Activated CD8-positive, alpha-beta T cell treated with anti-CD3 and anti-CD28 coated beads for 36 hours (primary cell): Measurements from ENCODE around the gene CERS6. TPM values are rescaled to one million over a fixed set of nuclear protein-coding genes. Genes with fewer than 3 reads are reported as not detected.
A peak's percentile ranks its signal among the peaks of the same experiment; 100 is the strongest.

Experiments used
- ATAC-seq: fragments of 200-7000 bp; cut with Tn5 transposase; one replicate; pipeline ENCODE4 v1.10.0; 2021; ENCODE audit warnings: mild to moderate bottlenecking, moderate library complexity
- CTCF ChIA-PET: fragments of 350-600 bp; sonication (Branson Sonifier 250); formaldehyde crosslinking; loops from one replicate; lab custom pipeline; 2021; ENCODE audit warnings: antibody characterized with exemption; lab: Charles Lee
- POLR2A ChIA-PET: fragments of 350-600 bp; sonication (Branson Sonifier 250); formaldehyde crosslinking; loops from one replicate; lab custom pipeline; 2021; ENCODE audit warnings: antibody characterized with exemption; lab: Charles Lee
- DNase-seq: peaks from one replicate; pipeline ENCODE4 v3.0.0-alpha.2; 2020
- H3K27ac Mint-ChIP-seq: one replicate; pipeline ENCODE4 v1.8.0; 2021; ENCODE audit warnings: mild to moderate bottlenecking, mixed read lengths
- H3K27me3 Mint-ChIP-seq: one replicate; pipeline ENCODE4 v1.8.0; 2021; ENCODE audit warnings: mixed read lengths
- H3K36me3 Mint-ChIP-seq: one replicate; pipeline ENCODE4 v1.8.0; 2021; ENCODE audit warnings: low read depth, mixed read lengths
- H3K4me1 Mint-ChIP-seq: one replicate; pipeline ENCODE4 v1.8.0; 2021; ENCODE audit warnings: low read depth, mixed read lengths
- H3K4me3 Mint-ChIP-seq: one replicate; pipeline ENCODE4 v1.8.0; 2021; ENCODE audit warnings: mild to moderate bottlenecking, moderate library complexity, mixed read lengths
- H3K9me3 Mint-ChIP-seq: one replicate; pipeline ENCODE4 v1.8.0; 2021; ENCODE audit warnings: mixed read lengths
- CTCF ChIP-seq: fragments of 200-600 bp; IDR thresholded peaks from one replicate; pipeline ENCODE4 v1.8.0; 2022; ENCODE audit warnings: antibody characterized with exemption, mild to moderate bottlenecking
- intact Hi-C: fragments of 100-400 bp; cut with micrococcal nuclease; formaldehyde crosslinking; loops from one replicate; pipeline ENCODE4 v1.10.0; 2022
- total RNA-seq, 2 experiments: library from RNA; stranded (reverse); gene quantifications; one replicate each; pipeline ENCODE4 v1.2.3, GENCODE V29; 2021

CERS6 gene
- total RNA-seq, 2 experiments from 2014 or later, result 15.4 to 16.1 TPM

GRCh38 chr2:168602846-168603401, 146.9 kb downstream of the CERS6 start:
- ATAC-seq (no peak), DNase-seq (no peak)
- Mint-ChIP-seq H3K27ac (no peak overlapping the region), H3K4me1 (peaks cover 19% of the 10 kb centered on the region), H3K36me3 (peaks cover 23% of the 10 kb centered on the region), H3K4me3 (no peak overlapping the region), H3K9me3 (peaks cover 15% of the 10 kb centered on the region), H3K27me3 (no peaks in the 10 kb centered on the region)
- CTCF ChIA-PET, result no interaction called here
- TF ChIP-seq CTCF, result no peak
- intact Hi-C loops, result no loop called here
- POLR2A ChIA-PET, result no interaction called here

- POLR2A ChIA-PET, result no interaction called here
- TF ChIP-seq CTCF, result no peak
- intact Hi-C loops, result no loop called here
Measured at GRCh38 chr2:168603439-168603961, 147.4 kb downstream of the CERS6 start.

DNA sequence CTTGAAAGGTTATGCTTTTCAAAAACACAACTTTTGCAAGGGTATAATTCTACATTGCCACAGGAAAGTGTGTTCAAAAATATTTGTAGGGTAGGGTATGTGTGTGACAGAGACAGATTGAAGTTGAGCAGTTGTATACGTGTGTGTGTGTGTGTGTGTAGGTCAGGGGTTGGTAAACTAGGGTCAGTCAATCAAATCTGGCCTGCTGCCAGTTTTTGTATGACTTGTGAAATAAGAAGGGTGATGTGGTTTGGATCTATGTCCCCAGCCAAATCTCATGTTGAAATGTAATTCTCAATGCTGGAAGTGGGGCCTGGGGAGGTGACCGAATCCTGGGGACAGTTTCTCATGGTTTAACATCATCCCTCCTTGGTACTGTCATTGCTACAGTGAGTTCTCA, 148.2 kb downstream of the CERS6 start:
- intact Hi-C loops, result no loop called here
- TF ChIP-seq CTCF, result no peak
- Mint-ChIP-seq H3K9me3 (peaks cover 17% of the 10 kb centered on the region), H3K36me3 (peaks cover 24% of the 10 kb centered on the region), H3K4me1 (peaks cover 18% of the 10 kb centered on the region), H3K4me3 (no peak overlapping the region), H3K27me3 (no peaks in the 10 kb centered on the region), H3K27ac (no peak overlapping the region)
- DNase-seq, result no peak
- ATAC-seq, result no peak
- CTCF ChIA-PET, result interaction anchor here (1.2 kb wide), 1 partner anchor 267 kb away, joined by 3 read pairs; no protein-coding TSS in a partner anchor
- POLR2A ChIA-PET, result no interaction called here

More at GRCh38 chr2:168603439-168603961, 147.4 kb downstream of the CERS6 start:
- H3K4me1 Mint-ChIP-seq, result peaks cover 18% of the 10 kb centered on the region
- H3K4me3 Mint-ChIP-seq, result no peak overlapping the region
- no peak overlapping the region for H3K27ac Mint-ChIP-seq
- no peaks in the 10 kb centered on the region for H3K27me3 Mint-ChIP-seq
- H3K36me3 Mint-ChIP-seq, result peaks cover 23% of the 10 kb centered on the region
- DNase-seq, result no peak
- no peak for ATAC-seq
- CTCF ChIA-PET, result interaction anchor here (1.2 kb wide), 1 partner anchor 267 kb away, joined by 3 read pairs; no protein-coding TSS in a partner anchor
- H3K9me3 Mint-ChIP-seq, result peaks cover 15% of the 10 kb centered on the region

DNA sequence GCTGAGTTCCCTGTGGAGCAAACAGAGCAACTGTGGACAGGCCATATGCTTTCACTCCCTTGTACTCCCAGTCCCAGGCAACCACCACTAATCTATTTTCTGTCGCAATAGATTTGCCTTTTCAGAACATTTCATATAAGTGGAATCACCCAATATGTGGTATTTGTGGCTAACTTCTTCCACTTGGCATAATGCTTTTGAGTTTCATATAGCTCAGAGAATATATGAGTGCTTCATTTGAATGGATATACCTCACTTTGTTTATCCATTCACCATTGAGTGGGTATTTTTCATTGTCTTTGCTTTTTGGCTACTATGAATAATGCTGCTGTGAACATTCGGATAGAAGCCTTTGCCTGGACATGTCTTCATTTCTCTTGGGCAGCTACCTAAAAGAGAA, 151.9 kb downstream of the CERS6 start:
- no peak for TF ChIP-seq CTCF
- Mint-ChIP-seq H3K4me3 (no peak overlapping the region), H3K27me3 (no peaks in the 10 kb centered on the region), H3K27ac (no peak overlapping the region), H3K4me1 (peaks cover 25% of the 10 kb centered on the region), H3K9me3 (peaks cover 17% of the 10 kb centered on the region), H3K36me3 (peaks cover 36% of the 10 kb centered on the region)
- intact Hi-C loops, result no loop called here
- CTCF ChIA-PET, result interaction anchor here (1.3 kb wide), 1 partner anchor 10 kb away, joined by 3 read pairs; no protein-coding TSS in a partner anchor
- peak; percentile 76 for ATAC-seq
- POLR2A ChIA-PET, result interaction anchor here (1.3 kb wide), 1 partner anchor 28 kb away, joined by 4 read pairs; no protein-coding TSS in a partner anchor
- no peak for DNase-seq

GRCh38 chr2:168608796-168609195, 152.7 kb downstream of the CERS6 start:
- Mint-ChIP-seq H3K36me3 (peaks cover 39% of the 10 kb centered on the region), H3K4me1 (peaks cover 23% of the 10 kb centered on the region), H3K9me3 (peaks cover 17% of the 10 kb centered on the region), H3K4me3 (no peak overlapping the region), H3K27me3 (no peaks in the 10 kb centered on the region), H3K27ac (no peak overlapping the region)
- no peak for TF ChIP-seq CTCF
- no peak for ATAC-seq
- ChIA-PET POLR2A (interaction anchor here (1.3 kb wide), 1 partner anchor 28 kb away, joined by 4 read pairs; no protein-coding TSS in a partner anchor), CTCF (interaction anchor here (1.3 kb wide), 1 partner anchor 10 kb away, joined by 3 read pairs; no protein-coding TSS in a partner anchor)
- DNase-seq, result no peak
- intact Hi-C loops, result no loop called here
